IMR-90 (cell line): ENCODE results near the gene TMEM117. TPM values are rescaled to one million over a fixed set of nuclear protein-coding genes. Genes with fewer than 3 reads are reported as not detected.

Experiments
- ATAC-seq: fragments of 200-7000 bp; cut with Tn5 transposase; 2 replicates; pipeline ENCODE4 v1.9.1; 2020; ENCODE audit warnings: low read depth, mild to moderate bottlenecking, moderate library complexity
- BruUV-seq: library from RNA; stranded (reverse); fragments of 400-500 nt; replicated peaks from 2 replicates; lab custom pipeline; 2021; lab: Mats Ljungman, UMichigan
- CTCF ChIA-PET: fragments of 300-600 bp; formaldehyde crosslinking; extraction: SDS; loops from one replicate; lab custom pipeline; 2021; ENCODE audit warnings: antibody characterized with exemption; lab: Yijun Ruan, JAX
- POLR2A ChIA-PET: fragments of 300-600 bp; sonication (Branson Sonifier 250); formaldehyde crosslinking; loops from one replicate; lab custom pipeline; 2022; ENCODE audit warnings: antibody characterized with exemption; ENCODE audit not compliant: unreplicated experiment; lab: Charles Lee
- DNase-seq: peaks from one replicate; pipeline ENCODE4 v3.0.0; 2013
- H2AFZ ChIP-seq: replicated peaks from 2 replicates; pipeline ENCODE3; 2013; ENCODE audit warnings: low read length, mild to moderate bottlenecking; ENCODE audit not compliant: poor library complexity
- H2AK5ac ChIP-seq: 2 replicates; pipeline ENCODE4 v1.6.1; 2013; ENCODE audit warnings: low read depth, low read length, inconsistent platforms
- H2AK9ac ChIP-seq: replicated peaks from 2 replicates; pipeline ENCODE3; 2013; ENCODE audit warnings: mild to moderate bottlenecking, low read depth, low read length, moderate library complexity; ENCODE audit not compliant: poor library complexity
- H2BK120ac ChIP-seq: 2 replicates; pipeline ENCODE4 v1.6.1; 2013; ENCODE audit warnings: low read depth, low read length, inconsistent platforms
- H2BK15ac ChIP-seq: 3 replicates; pipeline ENCODE4 v1.6.1; 2013; ENCODE audit warnings: low read depth, low read length, inconsistent platforms
- H2BK20ac ChIP-seq: 2 replicates; pipeline ENCODE4 v1.6.1; 2013; ENCODE audit warnings: low read depth, mild to moderate bottlenecking, inconsistent platforms, low read length, moderate library complexity
- H2BK5ac ChIP-seq: 2 replicates; pipeline ENCODE4 v1.6.1; 2013; ENCODE audit warnings: mild to moderate bottlenecking, low read depth, low read length, inconsistent platforms; ENCODE audit not compliant: poor library complexity, severe bottlenecking
- H3K14ac ChIP-seq: replicated peaks from 2 replicates; pipeline ENCODE4 v1.6.1; 2013; ENCODE audit warnings: low read depth, low read length, inconsistent platforms
- H3K18ac ChIP-seq: 2 replicates; pipeline ENCODE4 v1.6.1; 2013; ENCODE audit warnings: low read depth, low read length, control low read depth
- H3K23ac ChIP-seq: 2 replicates; pipeline ENCODE4 v1.6.1; 2013; ENCODE audit warnings: low read depth, low read length, inconsistent platforms
- H3K27ac ChIP-seq: 2 replicates; pipeline ENCODE4 v1.5.1; 2013; ENCODE audit warnings: mild to moderate bottlenecking, control low read depth, low read length; ENCODE audit not compliant: insufficient read depth
- H3K27me3 ChIP-seq: 2 replicates; pipeline ENCODE4 v1.6.1; 2013; ENCODE audit warnings: low read length; ENCODE audit not compliant: control insufficient read depth, insufficient read depth
- H3K36me3 ChIP-seq: 2 replicates; pipeline ENCODE4 v1.6.1; 2013; ENCODE audit warnings: low read length, mixed read lengths; ENCODE audit not compliant: control insufficient read depth, insufficient read depth
- H3K4ac ChIP-seq: 2 replicates; pipeline ENCODE4 v1.6.1; 2013; ENCODE audit warnings: low read depth, low read length, inconsistent platforms
- H3K4me1 ChIP-seq: 2 replicates; pipeline ENCODE4 v1.6.1; 2013; ENCODE audit warnings: low read length, mixed read lengths; ENCODE audit not compliant: control insufficient read depth, insufficient read depth
- H3K4me2 ChIP-seq: 2 replicates; pipeline ENCODE4 v1.6.1; 2013; ENCODE audit warnings: low read depth, mild to moderate bottlenecking, control low read depth, low read length, moderate library complexity
- H3K4me3 ChIP-seq: 2 replicates; pipeline ENCODE4 v1.5.1; 2013; ENCODE audit warnings: low read depth, mild to moderate bottlenecking, control low read depth, low read length, moderate library complexity; ENCODE audit not compliant: insufficient read depth
- H3K56ac ChIP-seq: 2 replicates; pipeline ENCODE4 v1.6.1; 2013; ENCODE audit warnings: low read length, inconsistent platforms; ENCODE audit not compliant: insufficient read depth; ENCODE audit errors: extremely low read depth
- H3K79me1 ChIP-seq, 2 experiments: 2 replicates each; pipeline ENCODE4 v1.6.1; 2013; ENCODE audit warnings: low read length in 2 of 2, inconsistent platforms in 1 of 2, low read depth in 1 of 2
- H3K9ac ChIP-seq: 2 replicates; pipeline ENCODE4 v1.6.1; 2013; ENCODE audit warnings: low read depth, low read length, control low read depth
- H3K9me1 ChIP-seq: 2 replicates; pipeline ENCODE4 v1.6.1; 2013; ENCODE audit warnings: low read length, inconsistent platforms; ENCODE audit not compliant: insufficient read depth
- H3K9me3 ChIP-seq: 2 replicates; pipeline ENCODE4 v1.6.1; 2013; ENCODE audit warnings: low read length; ENCODE audit not compliant: control insufficient read depth, insufficient read depth
- H4K20me1 ChIP-seq: 2 replicates; pipeline ENCODE4 v1.6.1; 2013; ENCODE audit warnings: low read length, inconsistent platforms; ENCODE audit not compliant: insufficient read depth
- H4K5ac ChIP-seq: 2 replicates; pipeline ENCODE4 v1.6.1; 2013; ENCODE audit warnings: mild to moderate bottlenecking, low read depth, low read length, control low read depth
- H4K8ac ChIP-seq, 2 experiments: 2 replicates each; pipeline ENCODE4 v1.6.1; 2013; ENCODE audit warnings: low read depth in 2 of 2, low read length in 2 of 2, control low read depth in 1 of 2, inconsistent platforms in 1 of 2
- H4K91ac ChIP-seq: 2 replicates; pipeline ENCODE4 v1.6.1; 2013; ENCODE audit warnings: low read depth, low read length, inconsistent platforms; ENCODE audit not compliant: insufficient read depth
- BHLHE40 ChIP-seq: fragments of 150-350 bp; IDR thresholded peaks from 2 replicates; pipeline ENCODE4 v1.6.1; 2016; ENCODE audit warnings: mild to moderate bottlenecking, low read depth, low read length
- CEBPB ChIP-seq: IDR thresholded peaks from 2 replicates; pipeline ENCODE4 v1.6.1; 2012; ENCODE audit warnings: low read depth, low read length, improper control_type of control experiment
- CHD1 ChIP-seq: IDR thresholded peaks from 2 replicates; pipeline ENCODE4 v1.6.1; 2012; ENCODE audit warnings: low read depth, low read length, improper control_type of control experiment
- CTCF ChIP-seq: conservative IDR thresholded peaks from 2 replicates; pipeline ENCODE4 v1.5.1; 2012; ENCODE audit warnings: mild to moderate bottlenecking, low read depth, low read length, improper control_type of control experiment
- FOS ChIP-seq: fragments of 150-350 bp; IDR thresholded peaks from 2 replicates; pipeline ENCODE4 v1.6.1; 2016; ENCODE audit warnings: low read depth, low read length
- MAFK ChIP-seq: IDR thresholded peaks from 2 replicates; pipeline ENCODE4 v1.6.1; 2012; ENCODE audit warnings: low read depth, low read length, improper control_type of control experiment
- MAZ ChIP-seq: IDR thresholded peaks from 2 replicates; pipeline ENCODE4 v1.6.1; 2012; ENCODE audit warnings: low read depth, mild to moderate bottlenecking, low read length, improper control_type of control experiment, moderate library complexity, borderline replicate concordance
- MXI1 ChIP-seq: IDR thresholded peaks from 2 replicates; pipeline ENCODE4 v1.6.1; 2012; ENCODE audit warnings: low read depth, mild to moderate bottlenecking, low read length, moderate library complexity, borderline replicate concordance
- NFE2L2 ChIP-seq: fragments of 150-350 bp; IDR thresholded peaks from 2 replicates; pipeline ENCODE4 v1.6.1; 2016; ENCODE audit warnings: low read depth, mild to moderate bottlenecking, low read length
- POLR2A ChIP-seq: IDR thresholded peaks from 2 replicates; pipeline ENCODE4 v1.6.1; 2012; ENCODE audit warnings: mild to moderate bottlenecking, low read depth, low read length
- RAD21 ChIP-seq: IDR thresholded peaks from 2 replicates; pipeline ENCODE4 v1.6.1; 2012; ENCODE audit warnings: low read length, improper control_type of control experiment
- RCOR1 ChIP-seq: IDR thresholded peaks from 2 replicates; pipeline ENCODE4 v1.6.1; 2012; ENCODE audit warnings: mild to moderate bottlenecking, low read length, improper control_type of control experiment; ENCODE audit not compliant: insufficient replicate concordance
- RFX5 ChIP-seq: IDR thresholded peaks from 2 replicates; pipeline ENCODE4 v1.8.0; 2012; ENCODE audit warnings: low read depth, mild to moderate bottlenecking, low read length, moderate library complexity
- SMC3 ChIP-seq: fragments of 150-350 bp; IDR thresholded peaks from 2 replicates; pipeline ENCODE4 v1.6.1; 2016; ENCODE audit warnings: low read depth, mild to moderate bottlenecking, antibody characterized with exemption, low read length, moderate library complexity
- USF2 ChIP-seq: fragments of 150-350 bp; IDR thresholded peaks from 2 replicates; pipeline ENCODE4 v1.6.1; 2017; ENCODE audit warnings: mild to moderate bottlenecking, antibody characterized with exemption, low read length, low read depth
- dilution Hi-C: fragments of 300-500 bp; cut with HindIII; formaldehyde crosslinking; loops from one replicate; pipeline ENCODE4 v1.14.3; 2018; ENCODE audit warnings: low sequenced_read_pairs; ENCODE audit not compliant: unreplicated experiment
- in situ Hi-C: fragments of 300-500 bp; cut with MboI; formaldehyde crosslinking; loops from 3 replicates; pipeline ENCODE4 v1.14.3; 2019; ENCODE audit warnings: low sequenced_read_pairs, inconsistent platforms, mixed read lengths
- intact Hi-C: fragments of 100-400 bp; cut with micrococcal nuclease; formaldehyde crosslinking; loops from 2 replicates; pipeline ENCODE4 v1.10.0; 2022
- polyA plus RNA-seq, 3 experiments: library from polyadenylated mRNA; depleted of rRNA; stranded (reverse); fragments of >200 nt; gene quantifications; 2 replicates each; pipeline ENCODE4 v1.2.3, GENCODE V29; 2012; ENCODE audit warnings: low replicate concordance in 1 of 3
- total RNA-seq: library from RNA; depleted of rRNA; stranded (reverse); fragments of >200 nt; gene quantifications from 2 replicates; pipeline ENCODE4 v1.2.3, GENCODE V29; 2012

Gene TMEM117
- total and polyA plus RNA-seq, 2 of the 4 experiments (the other 2 are of a cell fraction): 8.7 to 21.0 TPM

- Histone ChIP-seq H3K27ac (no peak overlapping the region), H3K36me3 (no peaks in the 10 kb centered on the region), H3K4ac (no peak overlapping the region), H4K91ac (no peak overlapping the region), H3K4me3 (no peak overlapping the region), H2AFZ (no peak overlapping the region), H3K56ac (no peak overlapping the region), H3K14ac (no peak overlapping the region), H3K27me3 (no peaks in the 10 kb centered on the region), H3K9ac (no peak overlapping the region), H2BK5ac (no peak overlapping the region), H3K79me1 (no peaks in the 10 kb centered on the region), H3K9me3 (no peaks in the 10 kb centered on the region), H3K9me1 (no peaks in the 10 kb centered on the region), H3K23ac (no peak overlapping the region), H3K18ac (no peak overlapping the region), H4K20me1 (no peaks in the 10 kb centered on the region), H4K8ac (no peak overlapping the region), H3K4me1 (no peaks in the 10 kb centered on the region), H2AK5ac (no peak overlapping the region), H2BK15ac (no peak overlapping the region), H2AK9ac (no peak overlapping the region), H4K5ac (no peak overlapping the region), H3K4me2 (no peak overlapping the region), H2BK120ac (no peak overlapping the region), H2BK20ac (no peak overlapping the region)
- DNase-seq (no peak), ATAC-seq (no peak)
- POLR2A ChIA-PET: no interaction called here
- dilution Hi-C loops (no loop called here), intact Hi-C loops (no loop called here), in situ Hi-C loops (no loop called here)
- CTCF ChIA-PET: no interaction called here
- TF ChIP-seq NFE2L2 (no peak), CTCF (no peak), RCOR1 (no peak), FOS (no peak), MAFK (no peak), RAD21 (no peak), MAZ (no peak), USF2 (no peak), CHD1 (no peak), BHLHE40 (no peak), POLR2A (no peak), RFX5 (no peak), SMC3 (no peak), MXI1 (no peak), CEBPB (no peak)
- BruUV-seq: no TSS peak
Measured at GRCh38 chr12:44174053-44174452, 338.2 kb downstream of the TMEM117 start.
